ENCODE results near the gene SHB.

Gene SHB

DNA sequence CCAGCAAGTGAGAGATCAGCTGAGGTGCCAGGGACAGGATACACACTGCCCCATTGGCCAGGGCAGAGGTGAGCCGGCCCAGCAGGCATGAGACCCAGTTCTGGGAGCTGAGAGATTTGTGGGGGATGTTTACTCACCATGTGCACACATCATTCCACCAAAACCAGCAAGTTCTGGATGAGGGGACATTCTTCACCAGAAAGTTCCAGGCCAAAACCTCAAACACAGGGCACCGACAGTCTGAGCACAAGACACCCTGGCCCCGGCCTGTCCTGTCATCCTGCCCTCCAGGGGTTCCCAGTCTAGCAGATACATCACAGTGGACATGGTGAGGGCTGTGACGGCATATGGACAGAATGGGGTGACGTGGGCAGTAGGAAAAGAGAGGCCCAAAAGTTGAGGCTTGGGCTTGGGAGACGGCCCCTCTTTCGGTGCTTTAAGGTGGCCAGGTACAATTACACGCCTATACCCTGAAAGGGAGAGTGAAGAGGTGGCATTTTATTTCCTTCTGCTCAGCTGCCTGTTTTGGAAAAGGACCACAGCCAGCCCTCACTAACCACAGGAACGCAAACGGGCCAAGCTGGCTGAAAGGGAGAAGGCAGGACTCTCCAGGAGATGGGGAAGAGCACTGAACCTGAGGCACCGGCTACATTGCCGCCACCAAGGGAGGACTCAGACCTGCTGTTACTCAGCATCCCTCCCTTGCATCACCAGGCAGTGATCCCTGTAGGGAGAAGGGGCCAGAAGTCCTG is 64.0 kb downstream of the SHB start:
- DNase-seq (ENCODE audit: extremely low spot score): no peak
- CTCF ChIA-PET: interaction anchor here (1.3 kb wide), 1 partner anchor 10 kb away, joined by 3 read pairs; no protein-coding TSS in a partner anchor
- POLR2A ChIA-PET: no interaction called here
- TF ChIP-seq, protein P1, sequence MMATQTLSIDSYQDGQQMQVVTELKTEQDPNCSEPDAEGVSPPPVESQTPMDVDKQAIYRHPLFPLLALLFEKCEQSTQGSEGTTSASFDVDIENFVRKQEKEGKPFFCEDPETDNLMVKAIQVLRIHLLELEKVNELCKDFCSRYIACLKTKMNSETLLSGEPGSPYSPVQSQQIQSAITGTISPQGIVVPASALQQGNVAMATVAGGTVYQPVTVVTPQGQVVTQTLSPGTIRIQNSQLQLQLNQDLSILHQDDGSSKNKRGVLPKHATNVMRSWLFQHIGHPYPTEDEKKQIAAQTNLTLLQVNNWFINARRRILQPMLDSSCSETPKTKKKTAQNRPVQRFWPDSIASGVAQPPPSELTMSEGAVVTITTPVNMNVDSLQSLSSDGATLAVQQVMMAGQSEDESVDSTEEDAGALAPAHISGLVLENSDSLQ (IDR thresholded peaks at IDR 0.05): no peak
- TF ChIP-seq ZNF384 (IDR thresholded peaks at IDR 0.05) (no peak), TARDBP (IDR thresholded peaks at IDR 0.05) (no peak), SP1 (IDR thresholded peaks at IDR 0.05) (no peak), NFRKB (IDR thresholded peaks at IDR 0.05) (no peak), FOXK2 (IDR thresholded peaks at IDR 0.05) (no peak), BHLHE40 (IDR thresholded peaks at IDR 0.05; ENCODE audit: borderline replicate concordance) (no peak), ELF4 (IDR thresholded peaks at IDR 0.05) (no peak), HDGF (IDR thresholded peaks at IDR 0.05; ENCODE audit: borderline replicate concordance) (no peak), SUZ12 (IDR thresholded peaks at IDR 0.05) (no peak), LEF1 (IDR thresholded peaks at IDR 0.05; ENCODE audit: borderline replicate concordance) (no peak), L3MBTL2 (conservative IDR thresholded peaks at IDR 0.05) (no peak)

DNA sequence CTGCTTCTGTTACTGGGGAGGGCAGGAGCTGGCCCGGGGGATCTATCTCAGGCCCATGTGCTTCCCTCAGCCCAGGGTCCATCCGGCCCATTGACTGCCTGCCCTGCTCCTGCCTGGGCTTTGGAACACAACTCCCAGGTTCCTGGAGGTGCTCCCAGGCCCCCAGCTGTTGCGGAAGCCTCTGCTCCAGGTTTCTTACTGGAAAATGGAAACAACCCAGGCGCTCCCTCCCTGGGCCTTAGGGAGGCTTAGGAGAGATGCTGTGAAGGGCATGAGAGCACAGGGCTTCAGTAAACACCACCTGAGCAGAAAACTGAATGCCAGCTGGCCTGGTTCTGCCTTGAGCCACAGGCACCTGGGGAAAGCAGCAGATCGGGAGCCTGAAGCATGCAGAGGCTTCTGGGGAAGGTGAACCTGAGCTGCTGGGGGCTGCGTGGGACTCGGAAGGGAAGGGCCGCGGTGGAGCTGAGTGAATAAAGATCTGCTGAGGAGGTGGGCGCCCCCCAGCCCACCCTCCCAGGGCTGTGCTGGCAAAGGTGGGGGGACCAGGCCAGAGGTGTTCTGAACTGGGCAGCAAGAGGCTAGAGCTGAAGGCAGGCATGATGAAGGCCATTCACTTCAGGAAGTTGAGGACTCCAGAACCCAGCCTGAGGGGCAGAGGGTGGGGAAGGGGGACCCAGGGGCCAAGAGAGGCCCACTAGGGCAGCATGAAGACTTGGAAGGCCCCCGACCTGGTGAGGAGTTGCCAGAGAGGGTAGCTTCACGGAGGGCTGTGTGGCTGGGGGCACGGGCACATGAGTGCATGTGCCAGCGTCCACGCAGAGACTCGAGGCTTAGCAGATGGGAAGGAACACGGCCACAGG is 64.8 kb downstream of the SHB start:
- ChIA-PET POLR2A (no interaction called here), CTCF (interaction anchor here (0.7 to 1.3 kb wide), 2 partner anchors 7 to 9 kb away, joined by 3 to 4 read pairs; no protein-coding TSS in a partner anchor)
- DNase-seq (ENCODE audit: extremely low spot score): no peak
- TF ChIP-seq L3MBTL2 (conservative IDR thresholded peaks at IDR 0.05): no peak

DNA sequence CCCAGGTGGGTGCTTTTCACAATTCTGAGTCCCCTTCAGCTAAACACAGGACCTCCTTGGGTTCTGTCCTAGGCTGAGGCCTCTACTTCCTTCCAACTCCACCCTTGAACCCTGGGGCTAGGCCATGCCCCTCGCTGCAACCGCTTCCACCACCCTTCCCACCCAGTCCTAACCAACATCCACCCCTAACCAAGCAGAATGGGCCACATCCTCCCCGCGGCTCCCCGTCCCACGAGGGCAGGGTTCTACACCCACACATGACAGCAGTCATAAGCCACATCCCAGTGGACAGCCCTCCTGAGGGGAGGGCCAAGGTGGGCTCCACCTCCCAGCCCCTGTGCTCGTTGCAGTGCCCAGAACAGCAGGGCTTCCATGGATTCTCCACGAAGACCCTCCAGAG is 65.8 kb downstream of the SHB start:
- ChIA-PET POLR2A (no interaction called here), CTCF (no interaction called here)
- TF ChIP-seq NFRKB (IDR thresholded peaks at IDR 0.05): no peak
- TF ChIP-seq L3MBTL2 (conservative IDR thresholded peaks at IDR 0.05): no peak
- no peak for TF ChIP-seq BHLHE40 (IDR thresholded peaks at IDR 0.05; ENCODE audit: borderline replicate concordance)
- TF ChIP-seq ELF4 (IDR thresholded peaks at IDR 0.05): no peak
- no peak for TF ChIP-seq CTBP1 (IDR thresholded peaks at IDR 0.05; ENCODE audit: borderline replicate concordance)
- no peak for TF ChIP-seq LEF1 (IDR thresholded peaks at IDR 0.05; ENCODE audit: borderline replicate concordance)
- no peak for TF ChIP-seq SP1 (IDR thresholded peaks at IDR 0.05)
- no peak for TF ChIP-seq FOXA1 (IDR thresholded peaks at IDR 0.05)
- TF ChIP-seq HDGF (IDR thresholded peaks at IDR 0.05; ENCODE audit: borderline replicate concordance): no peak
- DNase-seq (ENCODE audit: extremely low spot score): no peak

DNA sequence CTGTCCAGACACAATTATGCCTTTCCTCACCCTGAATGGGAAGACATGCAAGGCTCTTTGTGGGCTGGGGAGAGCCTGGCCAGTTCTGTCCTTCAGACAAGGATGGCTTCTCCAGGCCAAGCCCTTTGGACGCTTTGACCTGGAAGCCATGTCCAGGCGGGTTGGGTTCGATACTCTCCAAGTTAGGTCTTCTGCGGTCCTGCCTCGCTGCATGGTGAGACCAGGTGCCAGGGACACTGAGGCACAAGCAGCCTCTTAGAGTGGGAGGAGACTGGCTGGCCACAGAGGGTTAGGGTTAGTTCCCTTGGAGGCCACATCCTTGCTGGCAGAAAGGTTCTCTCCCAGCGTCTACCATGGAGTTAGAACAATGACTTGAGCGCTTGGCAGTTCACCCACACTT is 67.6 kb downstream of the SHB start:
- TF ChIP-seq SUZ12 (IDR thresholded peaks at IDR 0.05) (no peak), L3MBTL2 (conservative IDR thresholded peaks at IDR 0.05) (no peak), CTBP1 (IDR thresholded peaks at IDR 0.05; ENCODE audit: borderline replicate concordance) (no peak), HDGF (IDR thresholded peaks at IDR 0.05; ENCODE audit: borderline replicate concordance) (no peak), FOXK2 (IDR thresholded peaks at IDR 0.05) (no peak), ARNT (IDR thresholded peaks at IDR 0.05) (no peak), LEF1 (IDR thresholded peaks at IDR 0.05; ENCODE audit: borderline replicate concordance) (no peak), TARDBP (IDR thresholded peaks at IDR 0.05) (no peak), ELF4 (IDR thresholded peaks at IDR 0.05) (no peak), FOXM1 (IDR thresholded peaks at IDR 0.05; ENCODE audit: borderline replicate concordance) (no peak), SP1 (IDR thresholded peaks at IDR 0.05) (no peak), NFRKB (IDR thresholded peaks at IDR 0.05) (no peak), ZNF384 (IDR thresholded peaks at IDR 0.05) (no peak), FOXA1 (IDR thresholded peaks at IDR 0.05) (no peak)
- TF ChIP-seq, protein P1 (IDR thresholded peaks at IDR 0.05): no peak
- ChIA-PET POLR2A (no interaction called here), CTCF (no interaction called here)
- no peak for DNase-seq (ENCODE audit: extremely low spot score)

DNA sequence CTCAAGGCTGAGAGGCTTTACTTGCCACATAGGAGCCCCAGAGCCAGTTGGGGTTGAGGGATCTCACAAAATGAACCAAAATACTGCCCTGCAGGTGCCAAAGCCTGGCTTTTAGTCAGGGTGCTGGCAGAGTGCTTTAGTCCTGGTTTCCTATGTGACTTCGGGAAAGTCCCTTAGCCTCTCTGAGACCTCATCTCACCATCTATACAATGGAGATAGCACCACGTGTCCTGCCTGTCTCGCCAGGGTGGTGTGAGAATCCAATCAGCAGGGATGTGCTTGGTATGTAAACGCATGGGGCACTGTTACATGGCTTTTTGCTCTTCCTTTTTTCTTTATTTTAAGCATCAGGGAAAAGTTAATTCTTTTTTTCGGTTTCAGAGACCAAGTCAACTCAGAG is 68.3 kb downstream of the SHB start:
- DNase-seq (ENCODE audit: extremely low spot score): no peak
- ChIA-PET POLR2A (no interaction called here), CTCF (no interaction called here)
- TF ChIP-seq TARDBP (IDR thresholded peaks at IDR 0.05) (no peak), FOXM1 (IDR thresholded peaks at IDR 0.05; ENCODE audit: borderline replicate concordance) (no peak), ARNT (IDR thresholded peaks at IDR 0.05) (no peak), LEF1 (IDR thresholded peaks at IDR 0.05; ENCODE audit: borderline replicate concordance) (no peak), ELF4 (IDR thresholded peaks at IDR 0.05) (no peak), FOXK2 (IDR thresholded peaks at IDR 0.05) (no peak), HDGF (IDR thresholded peaks at IDR 0.05; ENCODE audit: borderline replicate concordance) (no peak), NFRKB (IDR thresholded peaks at IDR 0.05) (no peak), FOXA1 (IDR thresholded peaks at IDR 0.05) (no peak), L3MBTL2 (conservative IDR thresholded peaks at IDR 0.05) (no peak), ZNF384 (IDR thresholded peaks at IDR 0.05) (no peak), SUZ12 (IDR thresholded peaks at IDR 0.05) (no peak), SP1 (IDR thresholded peaks at IDR 0.05) (no peak), CTBP1 (IDR thresholded peaks at IDR 0.05; ENCODE audit: borderline replicate concordance) (no peak), BHLHE40 (IDR thresholded peaks at IDR 0.05; ENCODE audit: borderline replicate concordance) (no peak)
- TF ChIP-seq, protein P1 (IDR thresholded peaks at IDR 0.05): no peak

DNA sequence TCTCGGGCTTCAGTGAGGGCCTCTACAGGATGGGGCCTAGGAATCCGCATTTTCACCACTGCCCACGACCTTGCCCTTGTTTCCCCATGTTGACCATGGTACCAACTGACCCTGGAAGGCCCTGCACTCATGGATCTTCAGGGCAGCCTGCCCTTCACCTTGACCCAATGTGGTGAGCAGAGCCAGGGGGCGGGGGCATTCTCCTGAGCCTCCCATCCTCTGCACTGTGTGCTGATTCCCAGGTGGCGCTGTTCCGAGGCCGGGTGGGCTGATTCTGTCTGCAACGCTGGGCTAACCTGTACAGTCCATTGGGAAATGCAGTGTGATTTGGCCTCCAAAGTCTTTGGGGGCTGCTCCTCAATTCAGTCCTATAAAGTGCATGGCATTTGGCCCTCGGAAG is 68.7 kb downstream of the SHB start:
- no peak for DNase-seq (ENCODE audit: extremely low spot score)
- no peak for TF ChIP-seq LEF1 (IDR thresholded peaks at IDR 0.05; ENCODE audit: borderline replicate concordance)
- TF ChIP-seq BHLHE40 (IDR thresholded peaks at IDR 0.05; ENCODE audit: borderline replicate concordance): no peak
- TF ChIP-seq ELF4 (IDR thresholded peaks at IDR 0.05): no peak
- no peak for TF ChIP-seq SP1 (IDR thresholded peaks at IDR 0.05)
- TF ChIP-seq L3MBTL2 (conservative IDR thresholded peaks at IDR 0.05): no peak
- TF ChIP-seq NFRKB (IDR thresholded peaks at IDR 0.05): no peak
- TF ChIP-seq FOXK2 (IDR thresholded peaks at IDR 0.05): no peak
- TF ChIP-seq TARDBP (IDR thresholded peaks at IDR 0.05): no peak
- TF ChIP-seq SUZ12 (IDR thresholded peaks at IDR 0.05): no peak
- TF ChIP-seq ZNF384 (IDR thresholded peaks at IDR 0.05): no peak
- TF ChIP-seq HDGF (IDR thresholded peaks at IDR 0.05; ENCODE audit: borderline replicate concordance): no peak
- ChIA-PET POLR2A (no interaction called here), CTCF (no interaction called here)
